Measurements from ENCODE around the gene SMIM38.
"Not testable (repeated sequence)": the region's sequence is repeated elsewhere in the genome, so short reads cannot be mapped to it uniquely, and the experiment has no call there.

Gene SMIM38

DNA sequence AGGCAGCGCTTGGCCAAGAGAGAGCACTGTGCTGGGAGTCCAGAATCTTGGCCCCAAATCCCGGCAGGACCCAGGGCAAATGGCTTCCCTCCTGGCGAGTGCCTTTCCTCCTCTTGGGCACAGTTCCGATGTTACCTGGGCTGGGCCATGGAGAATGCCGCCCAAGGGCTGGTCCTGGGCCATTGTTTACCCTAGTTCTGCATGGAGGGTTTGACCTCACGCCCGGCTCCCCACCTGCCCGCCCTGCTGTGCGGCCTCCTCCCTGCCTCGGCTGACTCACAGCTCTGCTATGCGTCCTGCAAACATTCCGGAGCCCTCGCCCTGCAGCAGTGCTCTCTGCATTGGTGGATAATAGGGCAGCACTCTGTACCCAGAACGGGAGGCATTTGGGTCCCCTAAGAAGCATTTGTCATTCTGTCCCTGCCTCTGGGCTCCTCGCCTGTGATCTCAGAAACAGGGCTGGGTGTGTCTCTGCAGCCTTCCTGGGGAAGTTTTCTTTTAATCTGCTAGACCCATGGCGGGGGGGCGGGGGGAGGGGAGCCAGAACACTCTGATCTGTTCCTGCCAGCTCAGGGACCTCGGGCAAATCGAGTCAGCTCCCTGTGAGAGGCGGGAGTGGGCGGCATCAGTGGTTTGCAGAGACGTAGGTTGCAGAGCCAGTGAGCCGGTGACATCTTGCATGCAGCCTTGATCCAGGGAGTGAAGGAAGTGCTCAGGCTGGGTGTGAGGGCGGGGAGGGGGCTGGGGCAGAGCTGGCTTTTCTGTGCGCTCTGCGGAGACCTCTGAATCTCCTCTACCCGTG is 32.9 kb upstream of the SMIM38 start:
- DNase-seq = peak; percentile 25

DNA sequence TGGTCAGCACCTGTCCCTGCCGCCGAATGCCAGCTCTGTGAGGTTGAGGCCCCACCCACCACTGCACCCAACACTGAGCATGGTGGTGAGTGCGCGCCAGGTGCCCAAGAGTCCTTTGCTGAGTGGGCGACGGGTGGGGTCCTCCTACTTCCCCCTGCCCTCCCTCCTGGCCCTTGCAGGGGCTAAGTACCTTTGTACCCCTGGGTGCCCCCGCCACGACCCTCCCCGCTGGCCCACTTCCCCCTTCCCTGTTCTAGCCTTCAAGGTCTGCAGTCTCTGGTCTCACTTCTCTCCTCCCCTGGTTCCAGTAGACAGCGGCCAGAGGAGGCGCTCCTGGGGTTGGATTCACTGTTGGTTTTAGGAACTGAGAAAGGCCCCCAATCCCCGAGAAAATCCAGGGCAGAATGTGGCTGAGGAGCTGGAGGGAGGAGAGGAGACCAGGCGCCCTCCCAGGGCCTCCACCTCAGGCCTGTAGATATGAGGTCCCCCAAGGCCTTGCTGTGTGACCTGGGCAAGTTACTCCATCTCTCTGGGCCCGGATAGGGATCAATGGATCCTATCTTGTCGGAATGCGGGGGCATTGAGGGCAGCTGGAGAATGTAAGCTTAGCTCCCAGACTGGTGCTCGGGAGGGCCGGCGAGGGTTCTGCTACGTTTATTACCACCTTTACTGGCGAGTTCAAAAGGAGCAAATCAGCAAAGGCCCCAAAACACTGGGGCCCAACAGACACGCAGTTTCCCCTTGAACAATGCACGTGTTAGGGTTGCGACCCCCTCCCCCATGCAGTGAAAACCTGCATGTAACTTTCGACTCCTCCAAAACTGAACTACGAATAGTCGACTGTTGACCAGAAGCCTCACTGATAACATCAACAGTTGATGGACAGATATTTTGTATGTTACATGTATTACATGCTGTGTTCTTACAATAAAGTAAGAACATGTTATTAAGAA is 31.9 kb upstream of the SMIM38 start:
- no peak for DNase-seq

DNA sequence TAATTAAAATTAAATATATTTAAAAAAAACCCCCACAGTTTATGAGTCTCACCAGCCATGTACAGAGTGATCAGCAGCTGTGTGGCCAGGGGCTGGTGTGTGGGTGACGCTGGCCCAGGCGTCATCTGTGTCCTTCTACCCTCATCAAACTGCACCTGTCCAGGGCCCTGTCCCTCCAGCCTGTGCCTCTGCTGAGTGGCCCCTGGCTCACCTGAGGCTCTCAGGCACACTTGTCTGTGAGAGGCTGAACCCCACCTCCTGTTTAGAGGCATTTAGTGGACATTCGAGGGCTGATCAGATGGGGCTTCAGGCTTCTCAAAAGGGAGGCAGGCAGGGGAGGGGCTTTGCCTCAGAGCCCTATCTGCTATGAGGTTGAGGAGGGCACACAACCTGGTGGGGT is 29.9 kb upstream of the SMIM38 start:
- DNase-seq = no peak

DNA sequence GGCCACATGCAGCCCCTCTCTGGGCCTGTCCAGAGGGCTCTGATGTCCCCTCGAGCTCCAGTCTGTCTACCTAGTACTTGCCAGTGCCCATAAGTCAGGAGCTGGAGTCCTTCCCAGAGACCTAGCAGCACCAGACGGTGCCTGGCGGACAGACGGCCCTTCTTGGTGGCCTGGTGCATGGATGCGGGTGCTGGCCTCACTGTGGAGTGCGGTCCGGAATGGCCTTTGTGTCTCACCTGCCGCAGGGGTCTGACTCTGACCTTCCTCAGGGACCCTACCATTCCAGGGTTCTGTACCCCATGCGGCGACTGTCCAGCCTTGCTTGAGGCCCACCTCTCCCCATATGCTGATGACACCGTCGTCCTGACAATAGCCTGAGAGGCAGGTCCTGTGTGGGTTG is 29.4 kb upstream of the SMIM38 start:
- DNase-seq = no peak

DNA sequence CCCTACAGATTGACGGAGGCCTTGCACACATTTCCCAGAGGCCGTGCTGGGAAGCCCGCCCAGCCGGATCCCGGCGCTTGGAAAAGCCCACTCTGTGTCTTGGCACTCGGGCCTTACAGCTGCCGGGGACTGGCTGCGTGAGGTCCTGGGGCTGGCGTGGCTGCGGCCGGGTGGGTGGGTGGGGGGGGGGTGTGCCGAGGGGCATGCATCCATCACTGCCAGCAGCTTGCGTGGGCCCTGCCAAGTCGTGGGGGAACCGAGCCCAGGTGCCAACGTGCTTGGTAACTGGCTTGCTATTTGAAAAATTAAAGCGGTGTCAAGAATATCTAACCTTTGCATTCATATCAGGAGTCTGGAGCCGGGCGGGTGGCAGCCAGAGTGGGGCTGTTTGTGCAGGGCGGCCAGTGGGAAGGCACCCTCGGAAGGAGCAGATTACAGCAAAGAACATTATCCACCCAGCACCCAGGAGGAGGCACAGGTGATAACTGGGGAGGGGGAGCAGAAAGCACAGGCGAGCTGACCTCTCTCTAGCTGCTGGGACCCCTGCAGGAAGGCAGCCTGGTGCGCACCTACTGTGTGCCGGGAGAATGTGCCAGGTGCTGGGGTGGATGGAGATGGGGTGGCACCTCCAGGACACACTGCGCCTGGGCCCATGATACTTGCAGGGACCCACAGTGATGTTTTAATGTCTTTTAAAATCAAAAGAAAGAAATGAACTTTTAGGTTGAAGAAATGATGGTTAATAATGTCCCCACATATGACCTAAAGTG is 28.5 kb upstream of the SMIM38 start:
- no peak for DNase-seq

DNA sequence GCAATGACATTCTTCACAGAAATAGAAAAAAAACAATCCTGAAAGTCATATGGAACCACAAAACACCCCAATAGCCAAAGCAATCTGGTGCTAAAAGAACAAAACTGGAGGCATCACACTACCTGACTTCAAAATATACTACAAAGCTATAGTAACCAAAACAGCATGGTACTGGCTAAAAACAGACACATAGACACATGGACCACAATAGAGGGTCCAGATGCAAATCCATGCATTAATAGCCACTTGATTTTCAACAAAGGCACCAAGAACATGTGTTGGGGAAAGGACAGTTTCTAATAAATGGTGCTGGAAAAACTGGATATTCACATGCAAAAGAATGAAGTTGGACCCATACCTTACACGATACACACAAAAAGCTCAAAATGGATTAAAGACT is 27.9 kb upstream of the SMIM38 start:
- no peak for DNase-seq

DNA sequence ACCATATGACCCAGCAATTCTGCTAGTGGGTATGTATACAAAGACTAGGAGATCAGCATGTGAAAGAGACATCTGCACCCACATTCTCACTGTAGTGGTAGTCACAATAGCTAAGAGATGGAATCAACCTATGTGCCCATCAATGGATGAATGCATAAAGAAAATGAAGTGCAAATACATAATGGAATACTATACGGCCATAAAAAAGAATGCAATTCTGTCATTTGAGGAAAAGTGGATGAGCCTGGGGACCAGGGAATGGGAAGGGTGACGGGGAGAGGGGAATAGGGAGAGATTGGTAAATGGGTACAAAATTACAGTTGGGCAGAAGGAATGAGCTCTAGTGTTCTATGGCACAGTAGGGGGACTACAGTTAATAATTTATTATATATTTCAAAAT is 26.7 kb upstream of the SMIM38 start:
- DNase-seq = no peak

DNA sequence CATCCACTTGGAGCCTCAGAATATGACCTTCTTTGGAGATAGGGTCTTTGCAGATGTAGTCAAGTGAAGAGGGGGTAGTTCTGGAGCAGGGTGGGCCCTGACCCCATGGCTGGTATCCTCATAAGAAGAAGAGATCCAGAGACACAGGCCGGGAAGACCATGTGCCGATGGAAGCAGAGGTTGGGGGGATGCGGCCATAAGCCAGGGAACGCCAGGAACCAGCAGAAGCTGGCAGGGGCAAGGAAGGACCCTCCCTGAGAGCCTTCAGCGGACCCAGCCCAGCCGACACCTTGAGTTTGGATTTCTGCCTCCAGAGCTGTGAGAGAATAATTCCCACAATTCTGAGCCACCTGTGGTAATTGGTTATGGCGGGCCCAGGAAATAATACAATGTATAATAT is 26.1 kb upstream of the SMIM38 start:
- no peak for DNase-seq

DNA sequence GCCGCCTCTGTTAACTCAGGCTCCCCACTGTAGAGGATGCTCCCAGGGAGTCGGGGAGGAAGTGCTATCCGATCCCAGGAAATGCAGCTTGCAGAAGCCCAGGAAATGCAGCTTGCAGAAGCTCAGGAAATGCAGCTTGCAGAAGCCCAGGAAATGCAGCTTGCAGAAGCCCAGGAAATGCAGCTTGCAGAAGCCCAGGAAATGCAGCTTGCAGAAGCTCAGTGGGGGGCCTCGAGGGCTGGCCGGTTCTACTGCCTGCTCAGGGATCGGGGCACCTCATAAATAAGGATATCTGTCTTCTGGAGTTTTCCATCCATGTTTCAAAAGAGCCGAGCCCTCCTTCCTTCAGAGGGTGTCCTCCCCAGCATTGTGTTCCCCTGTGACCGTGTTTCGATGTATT is 25.1 kb upstream of the SMIM38 start:
- no peak for DNase-seq

DNA sequence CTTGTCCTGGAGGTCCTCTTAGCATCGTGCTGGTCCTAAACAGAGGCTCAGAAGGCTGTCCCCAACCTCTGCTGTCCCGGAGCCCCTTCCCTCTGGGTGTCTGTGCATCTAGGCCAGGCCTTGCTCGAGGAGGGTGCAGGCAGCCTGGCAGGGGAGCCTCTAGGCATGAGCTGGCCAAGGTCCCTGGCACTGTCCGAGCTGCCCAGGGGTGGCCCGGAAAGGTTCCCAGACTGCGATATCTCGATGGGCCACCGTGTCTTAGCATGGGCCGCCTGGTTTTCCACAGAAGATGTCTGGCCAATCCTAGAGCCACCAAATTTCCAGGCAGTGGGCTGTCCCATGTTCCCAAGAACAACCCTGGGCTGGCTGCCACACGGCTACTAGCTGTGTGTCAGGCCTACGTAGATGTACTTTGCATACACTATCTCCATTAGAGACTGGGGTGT is 24.6 kb upstream of the SMIM38 start:
- DNase-seq = no peak

DNA sequence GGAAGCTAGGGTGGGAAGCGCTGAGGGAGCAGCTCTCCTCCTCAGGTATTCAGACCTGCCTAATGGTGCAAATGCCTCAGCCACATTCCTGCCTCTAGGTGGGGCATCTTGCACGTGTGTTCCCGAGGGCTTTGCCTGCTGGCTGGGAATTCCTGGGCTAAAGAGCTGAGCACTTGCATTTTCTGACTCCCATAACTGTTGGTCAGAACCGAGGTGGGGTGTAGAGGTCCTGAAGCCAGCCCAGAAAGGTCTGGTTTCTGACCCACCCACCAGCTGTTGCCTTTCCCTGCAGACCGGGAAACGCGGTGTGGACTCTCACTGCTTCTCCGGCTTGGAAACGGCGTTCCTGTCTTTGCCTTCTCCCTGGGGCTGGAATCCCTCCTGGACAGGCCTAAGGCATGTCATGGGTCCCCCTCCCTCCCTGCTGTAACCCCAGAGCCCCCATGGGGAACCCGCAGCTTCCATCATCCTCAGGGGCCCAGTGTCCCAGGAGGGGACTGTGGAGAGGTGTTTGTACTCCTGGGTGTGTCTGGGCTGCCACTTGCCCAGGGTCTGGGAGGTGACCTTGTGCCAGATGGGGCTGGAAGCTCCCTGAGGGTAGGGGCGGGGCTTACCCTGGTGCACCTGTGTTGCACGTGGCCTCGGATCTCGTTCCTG is 24.0 kb upstream of the SMIM38 start:
- no peak for DNase-seq

DNA sequence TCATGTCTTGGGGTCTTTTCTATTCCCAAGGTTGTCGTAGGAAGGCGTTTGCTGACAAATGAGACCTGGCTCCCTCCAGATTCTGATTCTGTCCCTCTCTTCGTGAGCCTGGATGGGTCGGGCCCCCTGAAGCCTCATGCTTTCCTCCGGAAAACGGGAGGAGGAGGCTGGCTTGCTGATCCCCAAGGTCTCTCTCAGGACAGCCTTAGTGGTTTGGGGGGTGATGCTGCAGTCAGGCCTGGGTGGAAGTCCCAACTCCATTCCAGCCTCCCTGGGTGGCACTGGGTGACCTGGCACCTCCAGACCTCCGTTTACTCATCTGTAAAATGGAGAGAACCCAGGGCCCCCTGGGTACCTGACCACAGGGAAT is 23.4 kb upstream of the SMIM38 start:
- DNase-seq = no peak

DNA sequence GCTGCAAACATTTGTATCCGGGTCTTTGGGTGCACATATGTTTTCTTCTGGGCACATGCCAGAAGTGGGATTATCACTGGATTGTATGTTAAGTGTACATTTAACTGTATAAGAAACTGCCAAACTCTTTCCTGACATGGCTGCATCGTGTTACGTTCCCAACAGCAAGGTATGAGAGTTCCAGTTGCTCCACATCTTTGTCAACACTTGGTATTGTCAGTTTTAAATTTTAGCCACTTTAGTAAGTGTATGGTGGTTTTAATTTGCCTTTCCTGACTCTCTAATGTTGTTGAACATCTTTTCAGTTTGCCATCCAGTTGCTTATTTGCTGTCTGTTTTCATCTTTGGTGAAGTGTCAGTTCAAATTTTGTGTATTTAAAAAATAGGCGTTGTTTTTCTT is 22.5 kb upstream of the SMIM38 start:
- no peak for DNase-seq

DNA sequence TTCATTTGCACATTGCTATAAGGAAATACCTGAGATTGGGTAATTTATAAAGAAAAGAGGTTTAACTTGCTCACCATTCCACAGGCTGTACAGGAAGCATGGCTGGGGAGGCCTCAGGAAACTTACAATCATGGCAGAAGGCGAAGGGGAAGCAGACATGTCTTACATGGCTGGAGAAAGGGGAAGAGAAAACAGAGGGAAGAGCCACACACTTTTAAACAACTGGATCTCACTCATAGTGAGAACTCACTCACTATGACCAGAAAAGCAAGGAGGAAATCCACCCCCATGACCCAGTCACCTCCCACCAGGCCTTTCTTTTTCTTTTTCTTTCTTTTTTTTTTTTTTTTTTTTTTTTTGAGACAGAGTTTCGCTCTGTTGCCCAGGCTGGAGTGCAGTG is 21.6 kb upstream of the SMIM38 start:
- DNase-seq = not testable (repeated sequence)

DNA sequence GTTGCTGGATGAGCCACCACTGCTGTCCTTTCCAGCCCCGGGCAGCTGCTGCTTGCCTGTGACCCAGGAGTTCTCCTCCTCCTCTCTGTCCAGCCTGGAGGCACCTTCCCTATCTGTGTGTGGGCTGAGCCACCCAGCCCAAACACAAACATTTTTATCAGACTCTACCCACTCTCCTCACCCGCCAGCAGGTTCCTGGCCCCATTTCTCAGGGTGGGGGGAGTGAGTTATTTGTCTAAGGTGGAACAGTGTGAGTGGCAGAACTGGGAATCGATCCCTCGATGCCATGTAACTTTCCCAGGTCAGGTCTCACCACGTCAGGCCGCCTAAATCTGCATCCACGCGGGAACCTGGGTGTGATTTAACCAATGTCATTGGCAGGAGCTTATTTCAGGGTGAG is 20.8 kb upstream of the SMIM38 start:
- no peak for DNase-seq

DNA sequence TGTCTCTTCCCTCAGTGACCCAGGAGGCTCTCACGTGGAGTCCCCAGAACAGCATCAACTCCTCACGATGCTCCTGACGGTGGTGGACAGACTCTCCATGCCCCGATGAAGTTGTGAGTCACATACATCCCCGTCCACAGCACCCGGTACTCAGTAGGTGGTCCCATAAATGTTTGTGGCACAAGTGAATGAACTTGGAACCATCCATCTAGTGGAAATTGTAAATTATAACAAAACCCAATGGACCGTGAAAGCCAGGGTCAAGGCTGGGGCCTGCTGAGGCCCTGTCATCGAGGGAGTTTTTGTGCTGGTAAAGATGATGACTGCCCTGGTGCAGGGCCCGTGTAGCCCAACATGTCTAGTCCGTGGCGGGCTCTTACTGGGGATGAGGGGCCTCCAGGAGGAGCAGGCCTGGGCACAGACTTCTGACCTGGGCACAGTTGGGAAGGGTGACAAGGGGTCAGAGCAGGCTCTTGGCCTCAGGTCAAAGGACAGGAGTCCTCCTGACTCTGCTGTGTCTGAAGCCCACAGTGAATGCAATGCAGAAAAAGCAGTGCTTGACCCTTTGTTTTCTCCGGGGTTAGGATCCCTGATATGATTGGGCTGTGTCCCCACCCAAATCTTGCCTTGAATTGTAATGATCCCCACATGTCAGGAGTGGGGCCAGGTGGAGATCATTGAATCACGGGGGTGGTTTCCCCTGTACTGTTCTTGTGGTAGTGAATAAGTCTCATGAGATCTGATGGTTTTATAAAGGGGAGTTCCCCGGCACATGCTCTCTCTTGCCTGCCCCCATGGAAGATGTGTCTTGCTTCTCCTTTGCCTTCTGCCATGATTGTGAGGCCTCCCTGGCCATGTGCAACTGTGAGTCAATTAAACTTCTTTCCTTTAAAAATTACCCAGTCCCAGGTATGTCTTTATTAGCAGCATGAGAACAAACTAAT is 20.0 kb upstream of the SMIM38 start:
- DNase-seq = no peak

DNA sequence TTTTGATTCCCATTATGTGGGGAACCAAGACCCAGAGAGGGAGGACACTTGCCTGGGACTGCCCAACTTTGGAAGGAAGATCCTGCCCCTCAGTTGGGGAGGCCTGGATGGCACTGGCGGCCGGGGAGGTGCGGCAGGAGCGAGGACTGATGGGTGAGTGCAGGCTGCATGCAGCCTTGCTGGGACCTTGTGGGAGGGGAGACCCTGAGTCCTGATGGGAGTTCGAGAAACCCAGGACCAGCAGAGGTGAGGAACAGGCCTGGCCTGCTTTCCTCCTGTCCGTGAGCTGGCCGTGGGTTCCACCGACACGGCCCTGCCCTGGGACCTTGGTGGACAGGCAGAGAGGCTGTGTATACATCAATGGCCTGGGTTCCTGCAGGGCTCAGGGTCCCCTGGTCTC is 19.3 kb upstream of the SMIM38 start:
- no peak for DNase-seq

DNA sequence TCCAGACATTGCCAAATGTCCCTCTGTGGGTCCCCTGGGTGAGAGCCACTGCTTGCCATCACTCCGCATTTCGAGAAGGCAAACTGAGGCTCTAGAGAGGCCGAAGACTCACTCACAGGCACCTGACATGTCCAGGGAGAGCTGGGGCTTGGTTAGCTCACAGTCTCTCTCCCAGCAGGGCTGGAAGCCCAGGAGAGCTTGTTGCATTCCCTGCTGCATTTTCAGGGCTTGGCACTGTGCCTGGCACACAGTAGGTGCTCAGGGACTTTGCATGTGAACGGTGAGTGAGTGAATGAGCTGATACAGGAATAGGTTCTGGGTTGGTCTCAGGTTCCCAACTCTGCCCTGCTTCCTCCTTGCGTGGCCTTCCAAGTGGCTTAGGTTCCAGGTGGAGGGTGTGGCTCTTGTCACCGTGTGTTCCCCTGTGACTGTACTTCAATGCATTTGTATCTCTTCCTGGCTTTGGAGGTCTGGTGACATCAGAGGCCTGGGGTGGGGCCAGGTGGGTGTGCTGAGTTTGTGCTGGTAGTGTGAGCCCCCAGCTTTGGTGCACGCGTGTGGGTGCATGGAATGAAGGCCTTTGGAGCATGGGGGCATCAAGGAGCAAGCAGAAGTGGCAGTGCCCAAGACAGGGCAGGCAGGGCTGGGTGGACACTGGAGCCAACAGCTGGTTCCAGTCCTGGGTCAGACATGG is 18.4 kb upstream of the SMIM38 start:
- no peak for DNase-seq

DNA sequence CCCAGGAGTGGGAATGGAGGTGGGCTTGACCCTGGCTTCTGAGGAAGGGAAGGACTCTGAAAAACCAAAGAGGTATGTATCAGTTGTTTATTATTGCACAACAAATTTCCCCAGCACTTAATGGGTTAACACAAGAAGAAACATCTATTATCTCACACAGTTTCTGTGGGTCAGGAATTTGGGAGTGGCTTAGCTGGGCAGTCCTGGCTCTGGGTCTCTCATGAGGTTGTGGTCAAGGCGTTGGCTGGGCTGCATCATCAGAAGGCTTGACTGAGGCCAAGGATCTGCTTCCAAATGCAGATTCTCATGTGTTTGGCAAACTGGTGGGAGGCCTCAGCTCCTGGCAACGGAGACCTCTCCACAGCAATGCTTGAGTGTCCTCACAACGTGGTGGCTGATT is 17.5 kb upstream of the SMIM38 start:
- no peak for DNase-seq

DNA sequence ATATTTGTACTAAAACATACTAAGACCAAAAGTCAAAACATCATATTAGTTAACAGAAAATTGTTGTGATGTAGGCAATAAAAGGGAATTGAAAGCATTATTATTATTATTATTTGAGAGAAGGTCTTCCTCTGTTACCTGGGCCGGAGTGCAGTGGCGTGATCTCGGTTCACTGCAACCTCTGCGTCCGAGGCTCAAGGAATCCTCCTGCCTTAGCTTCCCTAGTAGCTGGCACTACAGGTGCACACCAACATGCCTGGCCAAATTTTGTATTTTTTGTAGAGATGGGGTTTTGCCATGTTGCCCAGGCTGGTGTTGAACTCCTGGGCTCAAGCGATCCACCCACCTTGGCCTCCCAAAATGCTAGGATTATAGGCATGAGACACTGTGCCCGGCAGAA is 15.6 kb upstream of the SMIM38 start:
- not testable (repeated sequence) for DNase-seq

DNA sequence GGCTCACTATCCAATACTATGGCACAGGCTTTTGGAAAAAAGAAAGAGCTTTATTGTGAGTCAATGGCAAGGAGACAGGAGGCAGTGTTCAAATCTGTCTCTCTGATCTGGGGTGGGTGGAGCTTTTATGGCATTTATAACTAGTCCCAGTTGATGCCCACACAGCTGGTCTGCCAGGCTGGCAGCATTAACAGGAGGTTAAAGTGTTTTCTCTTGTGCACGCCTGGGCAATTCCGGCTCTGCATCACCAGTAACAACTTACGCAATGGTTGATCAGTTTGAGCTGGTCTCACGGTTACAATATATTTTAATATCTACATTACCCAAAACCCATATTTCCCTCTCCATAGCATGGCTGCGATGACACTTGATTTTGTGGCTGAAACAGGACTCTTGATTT is 15.1 kb upstream of the SMIM38 start:
- no peak for DNase-seq
